Measurements from ENCODE around the gene HOXC9. TPM values are rescaled to one million over a fixed set of nuclear protein-coding genes. Genes with fewer than 3 reads are reported as not detected.

The HOXC9 gene
- 7.6 to 12.5 TPM (median 11.6 TPM) in 5 replicates for total RNA-seq (2022; extraction: Qiagen RNA extraction; ENCODE audit: low read depth)

DNA sequence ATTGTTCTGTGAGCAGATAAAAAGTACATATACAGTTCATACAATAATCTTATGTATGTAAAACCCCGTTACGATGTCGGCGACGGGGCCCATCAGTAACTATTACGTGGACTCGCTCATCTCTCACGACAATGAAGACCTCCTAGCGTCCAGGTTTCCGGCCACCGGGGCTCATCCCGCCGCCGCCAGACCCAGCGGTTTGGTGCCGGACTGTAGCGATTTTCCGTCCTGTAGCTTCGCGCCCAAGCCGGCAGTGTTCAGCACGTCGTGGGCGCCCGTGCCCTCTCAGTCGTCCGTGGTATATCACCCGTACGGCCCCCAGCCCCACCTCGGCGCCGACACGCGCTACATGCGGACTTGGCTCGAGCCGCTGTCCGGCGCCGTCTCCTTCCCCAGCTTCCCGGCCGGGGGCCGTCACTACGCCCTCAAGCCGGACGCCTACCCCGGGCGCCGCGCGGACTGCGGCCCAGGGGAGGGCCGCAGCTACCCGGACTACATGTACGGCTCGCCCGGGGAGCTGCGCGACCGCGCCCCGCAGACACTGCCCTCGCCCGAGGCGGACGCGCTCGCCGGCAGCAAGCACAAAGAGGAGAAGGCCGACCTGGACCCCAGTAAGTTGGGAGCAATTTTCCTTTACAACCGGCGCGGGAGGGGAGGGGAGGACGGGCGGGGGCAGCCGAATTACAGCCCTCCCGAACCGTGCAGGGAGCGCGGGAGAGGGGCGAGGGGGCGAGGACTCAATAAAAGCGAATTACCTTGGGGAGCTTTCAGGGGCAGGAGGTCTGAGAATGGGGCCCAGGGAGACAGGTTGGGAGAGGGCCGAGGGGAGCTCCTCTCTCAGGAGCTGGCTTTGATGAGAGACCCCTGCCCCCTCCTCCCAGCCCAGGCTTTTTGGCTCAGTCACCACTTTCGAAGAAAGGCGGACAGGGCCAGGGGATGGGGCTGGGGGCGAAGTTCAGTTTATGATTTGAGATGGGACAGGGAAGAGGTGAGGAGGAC is at the start of gene HOXC9:
HOXC9 (plus strand) TSS at position 46 of the 999 bp plus-strand sequence; CDS start at position 74, 28 bp downstream.

GRCh38 chr12:53954694-53955035 is 45.3 kb upstream of the HOXC9 start, which contains the start of gene HOXC12:
Gene HOXC12, plus strand, starts transcription at chr12:53954903. Its CDS starts 27 bp downstream, at chr12:53954930.

GRCh38 chr12:53972722-53973235 is 27.2 kb upstream of the HOXC9 start, which contains the start of gene HOXC11:
Gene HOXC11, plus strand, starts transcription at chr12:53973126. Its CDS starts 116 bp downstream, at chr12:53973242.

DNA sequence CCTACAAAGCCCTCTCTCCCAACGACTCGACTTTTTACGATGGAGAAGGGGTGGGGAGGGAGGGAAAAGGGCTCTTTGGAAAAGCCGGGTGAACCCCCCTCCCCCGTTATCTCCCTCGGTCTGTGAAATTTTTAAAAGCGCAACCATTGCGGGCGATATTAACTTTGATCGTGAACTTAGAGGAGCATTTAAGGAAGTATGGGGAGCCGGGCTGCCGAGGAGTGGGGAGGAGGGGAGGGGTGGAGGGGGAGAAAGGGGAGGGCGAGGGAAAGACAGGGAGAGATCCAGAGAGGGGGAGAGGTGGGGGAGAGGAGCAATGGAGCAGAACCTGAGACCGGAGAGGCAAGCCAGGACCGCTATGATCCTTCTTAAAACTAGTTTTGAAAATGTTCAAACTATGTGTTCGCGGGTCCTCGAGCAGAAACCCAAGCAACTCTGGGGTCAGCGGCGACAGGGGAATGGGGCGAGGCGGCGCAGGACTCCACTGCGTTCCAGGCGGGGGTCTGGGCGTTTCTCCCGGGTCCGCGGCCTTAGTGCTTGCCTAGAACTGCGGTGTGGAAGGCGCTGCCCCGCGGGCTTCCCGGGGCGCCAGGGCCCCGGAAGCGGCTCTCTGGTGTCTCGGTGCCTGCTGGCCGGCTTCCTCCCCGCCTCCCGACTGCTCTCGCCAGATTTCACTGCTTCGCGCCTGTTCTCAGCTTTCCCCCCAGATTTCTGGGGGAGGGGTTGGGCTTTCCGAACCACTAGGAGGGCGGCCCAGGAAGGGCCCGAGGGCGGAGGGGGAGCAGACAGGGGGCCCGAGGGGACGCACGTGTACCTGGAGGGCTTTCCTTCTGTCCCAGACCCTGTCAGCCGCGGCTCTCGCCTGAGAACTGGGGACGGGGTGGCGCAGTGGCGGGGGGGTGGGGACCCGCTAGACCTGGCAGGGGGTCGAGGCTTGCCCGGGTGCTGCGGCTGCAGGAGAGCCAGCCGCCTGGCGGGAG is 25.6 kb upstream of the HOXC9 start, which contains the start of gene HOTAIR:
HOTAIR (minus strand) TSS at position 871 of the 980 bp plus-strand sequence.

DNA sequence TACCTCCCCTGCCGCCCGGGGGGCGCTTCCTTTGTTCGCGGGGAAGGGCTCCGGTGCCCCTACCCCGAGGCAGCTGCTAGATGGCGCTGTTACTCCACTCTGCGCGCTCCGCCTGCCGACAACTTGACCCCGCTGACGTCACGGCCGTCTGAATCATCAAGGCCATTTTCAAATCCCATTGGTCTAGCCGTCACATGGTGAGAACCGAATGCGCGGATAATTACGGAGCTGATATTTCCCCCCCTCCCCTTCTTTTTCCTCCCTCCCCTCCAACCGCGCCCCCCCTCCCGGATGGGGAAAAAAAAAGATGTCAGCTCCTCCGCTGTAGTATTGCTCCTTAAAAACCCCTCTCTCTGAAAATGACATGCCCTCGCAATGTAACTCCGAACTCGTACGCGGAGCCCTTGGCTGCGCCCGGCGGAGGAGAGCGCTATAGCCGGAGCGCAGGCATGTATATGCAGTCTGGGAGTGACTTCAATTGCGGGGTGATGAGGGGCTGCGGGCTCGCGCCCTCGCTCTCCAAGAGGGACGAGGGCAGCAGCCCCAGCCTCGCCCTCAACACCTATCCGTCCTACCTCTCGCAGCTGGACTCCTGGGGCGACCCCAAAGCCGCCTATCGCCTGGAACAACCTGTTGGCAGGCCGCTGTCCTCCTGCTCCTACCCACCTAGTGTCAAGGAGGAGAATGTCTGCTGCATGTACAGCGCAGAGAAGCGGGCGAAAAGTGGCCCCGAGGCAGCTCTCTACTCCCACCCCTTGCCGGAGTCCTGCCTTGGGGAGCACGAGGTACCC is 14.9 kb upstream of the HOXC9 start, which contains the start of gene HOXC10:
HOXC10 (plus strand) TSS at position 246 of the 791 bp plus-strand sequence; CDS start at position 360, 114 bp downstream.

GRCh38 chr12:54028314-54029201 is 28.6 kb downstream of the HOXC9 start, which contains the start of gene HOXC6:
Gene HOXC6, plus strand, starts transcription at chr12:54028440. Its CDS starts 82 bp downstream, at chr12:54028522.

DNA sequence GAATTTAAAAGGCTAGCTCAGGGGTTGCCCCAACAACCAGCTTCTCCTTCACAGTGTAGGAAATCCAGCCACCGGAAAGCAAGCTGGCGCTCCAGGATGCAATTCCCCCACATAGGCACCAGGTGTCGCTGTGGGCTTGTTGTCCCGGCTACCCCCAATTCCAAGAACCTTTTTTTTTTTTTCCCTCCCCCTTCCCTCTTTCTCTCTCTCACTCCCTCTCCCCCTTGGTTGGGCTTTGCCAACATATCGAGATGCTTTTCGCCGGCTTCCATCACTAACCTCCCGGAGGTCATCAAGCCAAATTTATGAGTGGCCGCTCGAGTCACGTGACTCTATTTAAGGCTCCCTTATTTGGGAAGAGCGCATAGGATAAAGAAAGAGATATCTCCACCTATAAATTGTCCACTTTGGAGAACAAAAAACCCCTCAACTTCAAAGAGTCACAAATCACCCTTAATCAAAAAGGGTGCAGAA is 32.7 kb downstream of the HOXC9 start, which contains the start of gene HOXC5:
HOXC5 (plus strand) TSS at position 424 of the 474 bp plus-strand sequence. CDS start 73 bp downstream, outside the sequence.

Other genes with a start within 250 kb of the HOXC9 start
- not detected in 5 replicates for gene CISTR, start 248.2 kb upstream of the HOXC9 start, total RNA-seq (2022; extraction: Qiagen RNA extraction; ENCODE audit: low read depth)
- gene HOXC13, start 61.3 kb upstream of the HOXC9 start, total RNA-seq (2022; extraction: Qiagen RNA extraction; ENCODE audit: low read depth): 5.4 to 10.5 TPM (median 9.0 TPM) in 5 replicates
- gene HOXC12, start 45.3 kb upstream of the HOXC9 start, total RNA-seq (2022; extraction: Qiagen RNA extraction; ENCODE audit: low read depth): not detected in 5 replicates
- 0.36 to 0.51 TPM (median 0.47 TPM) in 5 replicates for gene HOXC11, start 27.0 kb upstream of the HOXC9 start, total RNA-seq (2022; extraction: Qiagen RNA extraction; ENCODE audit: low read depth)
- gene HOTAIR, start 25.2 kb upstream of the HOXC9 start, total RNA-seq (2022; extraction: Qiagen RNA extraction; ENCODE audit: low read depth): 0.05 to 0.26 TPM (median 0.13 TPM) in 4 of 5 replicates, not detected in the other
- gene HOXC10, start 15.0 kb upstream of the HOXC9 start, total RNA-seq (2022; extraction: Qiagen RNA extraction; ENCODE audit: low read depth): 1.5 to 3.0 TPM (median 2.7 TPM) in 5 replicates
- 4.6 to 6.0 TPM (median 5.1 TPM) in 5 replicates for gene HOXC8, start 8.8 kb downstream of the HOXC9 start, total RNA-seq (2022; extraction: Qiagen RNA extraction; ENCODE audit: low read depth)
- 4.5 to 5.5 TPM (median 5.0 TPM) in 5 replicates for gene HOXC6, start 28.3 kb downstream of the HOXC9 start, total RNA-seq (2022; extraction: Qiagen RNA extraction; ENCODE audit: low read depth)
- 0.36 to 1.1 TPM (median 0.60 TPM) in 5 replicates for gene HOXC5, start 32.9 kb downstream of the HOXC9 start, total RNA-seq (2022; extraction: Qiagen RNA extraction; ENCODE audit: low read depth)
- gene HOXC4, start 53.7 kb downstream of the HOXC9 start, total RNA-seq (2022; extraction: Qiagen RNA extraction; ENCODE audit: low read depth): 2.7 to 4.7 TPM (median 3.9 TPM) in 5 replicates
- gene SMUG1, start 188.8 kb downstream of the HOXC9 start, total RNA-seq (2022; extraction: Qiagen RNA extraction; ENCODE audit: low read depth): 28.8 to 35.2 TPM (median 33.1 TPM) in 5 replicates

All from A549 treated with DMSO at 1 μM for 4 hours (cell line).